WERI-Rb-1 (cell line): ENCODE results near the gene MRPL42.

Experiments used
- DNase-seq: peaks from one replicate; pipeline ENCODE4 v3.0.0-alpha.2; 2020
- H3K27ac ChIP-seq: fragments of 250-450 bp; sonication (Bioruptor Pico); 2 replicates; pipeline ENCODE4 v1.5.1; 2020; ENCODE audit warnings: mild to moderate bottlenecking, moderate library complexity
- H3K27me3 ChIP-seq: fragments of 250-450 bp; sonication (Bioruptor Pico); 2 replicates; pipeline ENCODE4 v1.5.1; 2021; ENCODE audit warnings: mild to moderate bottlenecking, low read depth, moderate library complexity; ENCODE audit not compliant: insufficient read depth, severe bottlenecking
- H3K36me3 ChIP-seq: fragments of 250-450 bp; sonication (Bioruptor Pico); 2 replicates; pipeline ENCODE4 v1.5.1; 2020; ENCODE audit warnings: mild to moderate bottlenecking, moderate library complexity
- H3K4me3 ChIP-seq: 2 replicates; pipeline ENCODE4 v1.5.1; 2011; ENCODE audit warnings: low read depth, mild to moderate bottlenecking, control low read depth, low read length
- H3K9me3 ChIP-seq: fragments of 250-450 bp; sonication (Bioruptor Pico); 2 replicates; pipeline ENCODE4 v1.5.1; 2021; ENCODE audit warnings: mild to moderate bottlenecking, moderate library complexity; ENCODE audit not compliant: severe bottlenecking
- TF ChIP-seq, protein P1 (sequence below): IDR thresholded peaks from 2 replicates; pipeline ENCODE4 v1.5.1; 2011; ENCODE audit warnings: low read depth, mild to moderate bottlenecking, control low read depth, inconsistent platforms, low read length

MRPL42 gene

GRCh38 chr12:93500201-93500600 lies 32.9 kb downstream of the MRPL42 start:
- TF ChIP-seq, protein P1, sequence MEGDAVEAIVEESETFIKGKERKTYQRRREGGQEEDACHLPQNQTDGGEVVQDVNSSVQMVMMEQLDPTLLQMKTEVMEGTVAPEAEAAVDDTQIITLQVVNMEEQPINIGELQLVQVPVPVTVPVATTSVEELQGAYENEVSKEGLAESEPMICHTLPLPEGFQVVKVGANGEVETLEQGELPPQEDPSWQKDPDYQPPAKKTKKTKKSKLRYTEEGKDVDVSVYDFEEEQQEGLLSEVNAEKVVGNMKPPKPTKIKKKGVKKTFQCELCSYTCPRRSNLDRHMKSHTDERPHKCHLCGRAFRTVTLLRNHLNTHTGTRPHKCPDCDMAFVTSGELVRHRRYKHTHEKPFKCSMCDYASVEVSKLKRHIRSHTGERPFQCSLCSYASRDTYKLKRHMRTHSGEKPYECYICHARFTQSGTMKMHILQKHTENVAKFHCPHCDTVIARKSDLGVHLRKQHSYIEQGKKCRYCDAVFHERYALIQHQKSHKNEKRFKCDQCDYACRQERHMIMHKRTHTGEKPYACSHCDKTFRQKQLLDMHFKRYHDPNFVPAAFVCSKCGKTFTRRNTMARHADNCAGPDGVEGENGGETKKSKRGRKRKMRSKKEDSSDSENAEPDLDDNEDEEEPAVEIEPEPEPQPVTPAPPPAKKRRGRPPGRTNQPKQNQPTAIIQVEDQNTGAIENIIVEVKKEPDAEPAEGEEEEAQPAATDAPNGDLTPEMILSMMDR = no peak
- Histone ChIP-seq H3K36me3 (peaks cover 21% of the 10 kb centered on the region), H3K9me3 (no peaks in the 10 kb centered on the region), H3K27ac (no peak overlapping the region), H3K27me3 (no peaks in the 10 kb centered on the region), H3K4me3 (no peak overlapping the region)
- DNase-seq = no peak

DNA sequence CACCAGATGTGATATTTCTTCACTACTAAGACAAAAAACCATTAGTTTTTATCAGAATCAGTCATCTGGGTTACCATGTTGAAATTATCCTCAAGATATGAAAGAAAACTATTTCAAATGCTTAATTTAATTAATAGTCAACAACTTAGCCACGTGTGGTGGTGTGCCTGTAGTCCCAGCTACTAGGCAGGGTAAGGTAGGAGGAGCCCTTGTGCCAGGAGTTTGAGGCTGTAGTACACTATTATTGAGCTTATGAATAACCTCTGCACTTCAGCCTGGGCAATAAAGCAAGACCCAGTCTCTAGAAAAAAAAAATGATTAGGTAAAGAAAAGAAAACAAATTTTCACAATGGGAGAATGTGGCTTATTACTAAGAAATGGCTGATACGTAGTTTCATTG lies 33.4 kb downstream of the MRPL42 start:
- no peak for DNase-seq
- no peaks in the 10 kb centered on the region for H3K9me3 ChIP-seq
- TF ChIP-seq, protein P1 = no peak
- no peaks in the 10 kb centered on the region for H3K27me3 ChIP-seq
- no peak overlapping the region for H3K4me3 ChIP-seq
- peaks cover 16% of the 10 kb centered on the region for H3K36me3 ChIP-seq
- no peak overlapping the region for H3K27ac ChIP-seq

DNA sequence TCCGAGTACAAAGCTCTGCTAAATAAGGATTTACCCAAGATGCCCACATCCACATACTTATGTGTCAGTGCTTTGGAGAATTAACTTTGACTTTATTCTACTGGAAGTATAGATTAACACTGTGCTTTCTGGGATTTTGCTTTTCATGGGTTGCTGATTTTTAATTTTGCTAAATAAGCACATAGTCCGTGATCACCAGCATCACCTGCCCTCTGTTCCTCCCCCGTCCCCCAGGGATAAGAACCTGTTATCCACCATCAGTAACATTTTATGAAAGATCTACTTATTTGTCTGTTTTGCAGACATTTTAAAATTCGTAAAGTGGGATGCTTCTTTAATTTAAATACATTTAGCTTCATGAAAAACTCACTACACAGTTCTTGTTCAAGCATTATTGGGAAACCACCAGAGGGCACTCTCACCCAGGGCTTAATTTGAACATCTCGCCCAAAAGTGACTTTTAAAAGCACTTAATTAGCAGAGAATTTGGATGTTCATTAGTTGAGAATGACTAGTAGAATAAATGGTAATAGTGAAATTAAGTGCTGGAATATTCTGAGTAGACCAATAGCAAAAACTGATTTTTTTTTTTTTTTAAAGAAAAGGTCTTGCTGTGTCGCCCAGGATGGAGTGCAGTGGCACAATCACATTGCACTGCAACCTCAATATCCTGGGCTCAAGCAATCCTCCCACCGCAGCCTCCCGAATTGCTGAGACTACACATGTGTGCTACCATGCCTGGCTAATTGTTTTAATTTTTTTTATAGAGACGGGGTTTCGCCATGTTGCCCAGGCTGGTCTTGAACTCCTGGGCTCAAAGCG lies 35.7 kb downstream of the MRPL42 start:
- no peaks in the 10 kb centered on the region for H3K9me3 ChIP-seq
- H3K36me3 ChIP-seq = peaks cover 5% of the 10 kb centered on the region
- no peak overlapping the region for H3K4me3 ChIP-seq
- peak; percentile 31 for DNase-seq
- H3K27ac ChIP-seq = no peak overlapping the region
- TF ChIP-seq, protein P1 = peak; percentile 51
- no peaks in the 10 kb centered on the region for H3K27me3 ChIP-seq

DNA sequence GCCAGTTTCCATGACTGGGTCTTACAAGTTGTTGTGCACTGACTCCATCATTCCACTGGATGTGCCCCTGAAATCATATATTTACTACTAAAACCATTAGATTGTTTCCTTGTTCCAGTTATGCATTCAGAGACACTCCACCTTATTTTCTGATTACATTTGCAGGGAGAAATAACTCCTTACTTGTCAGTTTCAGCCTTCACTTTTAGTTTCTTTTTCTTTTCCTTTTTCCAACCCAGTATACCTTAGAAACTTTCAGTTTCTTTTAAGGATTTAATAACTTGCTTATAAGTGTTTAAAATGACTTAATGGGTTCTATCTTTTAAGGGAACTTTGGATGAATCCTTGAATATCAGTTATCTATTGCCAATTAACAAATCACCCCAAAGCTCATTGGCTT lies 39.9 kb downstream of the MRPL42 start:
- TF ChIP-seq, protein P1 = no peak
- no peaks in the 10 kb centered on the region for H3K27me3 ChIP-seq
- no peak for DNase-seq
- H3K36me3 ChIP-seq = peaks cover 5% of the 10 kb centered on the region
- no peak overlapping the region for H3K27ac ChIP-seq
- H3K9me3 ChIP-seq = no peaks in the 10 kb centered on the region
- no peak overlapping the region for H3K4me3 ChIP-seq

GRCh38 chr12:93509506-93509905 lies 42.2 kb downstream of the MRPL42 start:
- no peak for DNase-seq
- TF ChIP-seq, protein P1 = no peak
- Histone ChIP-seq H3K27me3 (no peaks in the 10 kb centered on the region), H3K9me3 (no peaks in the 10 kb centered on the region), H3K27ac (no peak overlapping the region), H3K36me3 (no peaks in the 10 kb centered on the region), H3K4me3 (no peak overlapping the region)

DNA sequence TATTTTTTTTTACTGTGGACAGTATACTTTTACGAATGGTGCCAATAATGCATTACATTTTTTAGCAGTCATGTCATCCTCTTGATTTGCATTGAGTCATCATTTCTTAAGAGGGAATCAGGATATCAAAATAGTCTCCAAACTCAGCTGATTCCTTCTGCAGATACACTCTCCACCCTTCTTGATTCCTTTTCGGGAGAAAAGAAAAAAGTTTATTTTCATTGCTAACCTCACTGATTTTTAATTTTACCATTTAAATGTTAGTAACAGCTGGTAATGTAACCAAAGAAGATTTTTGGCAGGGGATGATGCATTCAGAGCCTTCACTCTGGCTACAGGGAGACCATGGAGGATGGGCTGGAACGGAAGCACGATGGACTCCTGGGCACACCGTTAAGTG lies 47.5 kb downstream of the MRPL42 start:
- TF ChIP-seq, protein P1 = no peak
- H3K4me3 ChIP-seq = no peak overlapping the region
- no peaks in the 10 kb centered on the region for H3K36me3 ChIP-seq
- H3K9me3 ChIP-seq = no peaks in the 10 kb centered on the region
- H3K27ac ChIP-seq = no peak overlapping the region
- no peak for DNase-seq
- no peaks in the 10 kb centered on the region for H3K27me3 ChIP-seq
